ENCODE results near the gene SNPH.

Gene SNPH

DNA sequence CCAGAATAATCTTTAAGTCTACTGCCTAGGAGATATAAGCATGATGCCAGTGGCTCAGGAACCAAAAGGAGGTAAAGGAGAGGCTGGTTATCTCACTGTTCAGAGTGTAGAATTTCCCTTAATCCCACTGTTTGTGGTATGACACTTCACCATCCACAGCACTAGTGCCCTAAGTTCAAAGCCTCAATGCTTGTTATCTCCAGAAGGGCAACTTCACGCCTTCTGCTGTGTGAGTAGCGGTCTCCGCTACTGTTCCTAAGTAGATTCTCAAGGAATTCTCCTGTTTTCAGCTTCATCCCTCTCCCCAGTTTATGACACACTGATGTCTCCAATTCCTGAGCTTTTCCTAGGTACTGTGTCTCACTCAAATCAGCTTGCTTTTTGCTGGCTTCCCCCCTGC, 13.7 kb upstream of the SNPH start:
- H3K27ac ChIP-seq (ENCODE audit: low read depth, low read length), result no peak overlapping the region
- H3K4me2 ChIP-seq (ENCODE audit: low read length), result no peak overlapping the region
- no peaks in the 10 kb centered on the region for H3F3A ChIP-seq (ENCODE audit: control insufficient read depth, insufficient read depth)
- no peaks in the 10 kb centered on the region for H3K9me2 ChIP-seq (replicated peaks; ENCODE audit: control insufficient read depth, low read length)
- TF ChIP-seq, protein P1, sequence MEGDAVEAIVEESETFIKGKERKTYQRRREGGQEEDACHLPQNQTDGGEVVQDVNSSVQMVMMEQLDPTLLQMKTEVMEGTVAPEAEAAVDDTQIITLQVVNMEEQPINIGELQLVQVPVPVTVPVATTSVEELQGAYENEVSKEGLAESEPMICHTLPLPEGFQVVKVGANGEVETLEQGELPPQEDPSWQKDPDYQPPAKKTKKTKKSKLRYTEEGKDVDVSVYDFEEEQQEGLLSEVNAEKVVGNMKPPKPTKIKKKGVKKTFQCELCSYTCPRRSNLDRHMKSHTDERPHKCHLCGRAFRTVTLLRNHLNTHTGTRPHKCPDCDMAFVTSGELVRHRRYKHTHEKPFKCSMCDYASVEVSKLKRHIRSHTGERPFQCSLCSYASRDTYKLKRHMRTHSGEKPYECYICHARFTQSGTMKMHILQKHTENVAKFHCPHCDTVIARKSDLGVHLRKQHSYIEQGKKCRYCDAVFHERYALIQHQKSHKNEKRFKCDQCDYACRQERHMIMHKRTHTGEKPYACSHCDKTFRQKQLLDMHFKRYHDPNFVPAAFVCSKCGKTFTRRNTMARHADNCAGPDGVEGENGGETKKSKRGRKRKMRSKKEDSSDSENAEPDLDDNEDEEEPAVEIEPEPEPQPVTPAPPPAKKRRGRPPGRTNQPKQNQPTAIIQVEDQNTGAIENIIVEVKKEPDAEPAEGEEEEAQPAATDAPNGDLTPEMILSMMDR (IDR thresholded peaks at IDR 0.05; ENCODE audit: low read depth, low read length, poor library complexity, severe bottlenecking), result no peak
- no peak for TF ChIP-seq EZH2phosphoT487 (IDR thresholded peaks at IDR 0.05; ENCODE audit: borderline replicate concordance, low read length)
- H3K4me1 ChIP-seq (ENCODE audit: control insufficient read depth, low read length), result no peaks in the 10 kb centered on the region
- H3K27me3 ChIP-seq (ENCODE audit: control insufficient read depth, low read length), result peaks cover 10% of the 10 kb centered on the region; the same call in 1 of the 2 replicates
- H4K20me1 ChIP-seq (ENCODE audit: control insufficient read depth, insufficient read depth, low read depth, low read length), result no peaks in the 10 kb centered on the region
- no peaks in the 10 kb centered on the region for H3K9me3 ChIP-seq (ENCODE audit: control insufficient read depth, insufficient read depth, low read length)
- H3K79me2 ChIP-seq (ENCODE audit: control insufficient read depth, low read length), result no peaks in the 10 kb centered on the region
- no peaks in the 10 kb centered on the region for H3K36me3 ChIP-seq (ENCODE audit: control insufficient read depth, low read length)
- no peak overlapping the region for H3K4me3 ChIP-seq (ENCODE audit: low read length)

DNA sequence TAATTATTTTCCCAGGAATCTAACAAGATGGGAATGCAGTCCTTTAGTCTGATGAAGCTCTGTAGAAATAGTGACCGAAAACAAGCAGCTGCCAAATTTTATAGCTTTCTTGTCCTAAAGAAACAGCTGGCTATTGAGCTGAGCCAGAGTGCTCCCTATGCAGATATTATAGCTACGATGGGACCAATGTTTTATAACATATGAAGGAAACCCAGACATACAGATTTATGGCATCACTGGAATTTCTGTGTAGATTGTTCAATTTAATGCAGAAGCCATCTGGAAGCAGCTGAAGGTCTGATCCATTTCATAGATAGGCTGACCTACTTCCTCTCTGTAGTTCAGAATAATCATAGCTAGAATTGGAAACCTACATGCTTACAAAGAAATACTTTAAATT, 11.8 kb upstream of the SNPH start:
- Histone ChIP-seq H3K27ac (ENCODE audit: low read depth, low read length) (no peak overlapping the region), H3K36me3 (ENCODE audit: control insufficient read depth, low read length) (no peaks in the 10 kb centered on the region), H3K4me2 (ENCODE audit: low read length) (no peak overlapping the region), H4K20me1 (ENCODE audit: control insufficient read depth, insufficient read depth, low read depth, low read length) (no peaks in the 10 kb centered on the region), H3K9me3 (ENCODE audit: control insufficient read depth, insufficient read depth, low read length) (no peaks in the 10 kb centered on the region), H3K9me2 (replicated peaks; ENCODE audit: control insufficient read depth, low read length) (no peaks in the 10 kb centered on the region), H3F3A (ENCODE audit: control insufficient read depth, insufficient read depth) (no peaks in the 10 kb centered on the region), H3K4me3 (ENCODE audit: low read length) (no peak overlapping the region), H3K4me1 (ENCODE audit: control insufficient read depth, low read length) (no peaks in the 10 kb centered on the region), H3K27me3 (ENCODE audit: control insufficient read depth, low read length) (peaks cover 11% of the 10 kb centered on the region; the same call in 1 of the 2 replicates), H3K79me2 (ENCODE audit: control insufficient read depth, low read length) (no peaks in the 10 kb centered on the region)
- TF ChIP-seq, protein P1 (IDR thresholded peaks at IDR 0.05; ENCODE audit: low read depth, low read length, poor library complexity, severe bottlenecking), result no peak
- TF ChIP-seq EZH2phosphoT487 (IDR thresholded peaks at IDR 0.05; ENCODE audit: borderline replicate concordance, low read length), result no peak

DNA sequence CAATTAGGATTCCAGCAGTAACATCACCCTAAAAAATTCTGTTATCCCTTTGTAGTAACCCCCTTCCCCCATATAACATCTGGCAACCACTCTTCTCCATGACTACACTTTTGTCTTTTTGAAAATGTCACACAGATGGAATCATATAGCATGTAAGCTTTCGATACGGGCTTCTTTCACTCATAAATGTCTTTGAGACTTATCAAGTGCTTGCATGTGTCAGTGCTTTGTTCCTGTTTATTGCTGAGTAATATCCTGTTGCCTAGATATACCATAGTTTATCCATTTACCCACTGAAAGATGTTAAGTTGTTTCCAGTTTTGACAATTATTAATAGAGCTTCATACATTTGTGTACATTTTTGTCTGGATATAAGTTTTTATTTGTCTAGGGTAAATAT, 10.4 kb upstream of the SNPH start:
- Histone ChIP-seq H3K27me3 (ENCODE audit: control insufficient read depth, low read length) (peaks cover 11% of the 10 kb centered on the region; the same call in 1 of the 2 replicates), H3K4me1 (ENCODE audit: control insufficient read depth, low read length) (no peaks in the 10 kb centered on the region), H4K20me1 (ENCODE audit: control insufficient read depth, insufficient read depth, low read depth, low read length) (no peaks in the 10 kb centered on the region), H3F3A (ENCODE audit: control insufficient read depth, insufficient read depth) (no peaks in the 10 kb centered on the region), H3K36me3 (ENCODE audit: control insufficient read depth, low read length) (no peaks in the 10 kb centered on the region), H3K4me2 (ENCODE audit: low read length) (no peak overlapping the region), H3K9me2 (replicated peaks; ENCODE audit: control insufficient read depth, low read length) (no peaks in the 10 kb centered on the region), H3K9me3 (ENCODE audit: control insufficient read depth, insufficient read depth, low read length) (no peaks in the 10 kb centered on the region), H3K27ac (ENCODE audit: low read depth, low read length) (no peak overlapping the region), H3K4me3 (ENCODE audit: low read length) (no peak overlapping the region), H3K79me2 (ENCODE audit: control insufficient read depth, low read length) (no peaks in the 10 kb centered on the region)
- TF ChIP-seq EZH2phosphoT487 (IDR thresholded peaks at IDR 0.05; ENCODE audit: borderline replicate concordance, low read length), result no peak
- TF ChIP-seq, protein P1 (IDR thresholded peaks at IDR 0.05; ENCODE audit: low read depth, low read length, poor library complexity, severe bottlenecking), result no peak
